Measurements from ENCODE around the gene BCL2A1.
"Not testable (repeated sequence)": the region's sequence is repeated elsewhere in the genome, so short reads cannot be mapped to it uniquely, and the experiment has no call there.

The BCL2A1 gene

GRCh38 chr15:79988448-79989117, 17.6 kb upstream of the BCL2A1 start:
- DNase-seq, result no peak

GRCh38 chr15:79987969-79988368, 17.0 kb upstream of the BCL2A1 start:
- DNase-seq, result no peak

GRCh38 chr15:79987569-79987955, 16.6 kb upstream of the BCL2A1 start:
- no peak for DNase-seq

GRCh38 chr15:79981831-79982455, 10.9 kb upstream of the BCL2A1 start:
- DNase-seq, result peak; percentile 11

- DNase-seq, result peak; percentile 76
These were observed 7.9 kb upstream of the BCL2A1 start for GRCh38 chr15:79978655-79979514.

- DNase-seq, result no peak
These were observed 7.3 kb upstream of the BCL2A1 start for GRCh38 chr15:79978260-79978654.

- peak; percentile 85 for DNase-seq
These were observed 6.5 kb upstream of the BCL2A1 start for GRCh38 chr15:79977431-79978054.

- no peak for DNase-seq
These were observed 2.6 kb upstream of the BCL2A1 start for GRCh38 chr15:79973456-79974195.

GRCh38 chr15:79972863-79973262, 1.9 kb upstream of the BCL2A1 start:
- no peak for DNase-seq

- no peak for DNase-seq
These were observed 815 bp downstream of the BCL2A1 start for GRCh38 chr15:79970181-79970580.

GRCh38 chr15:79969146-79969545, 1.9 kb downstream of the BCL2A1 start:
- no peak for DNase-seq

GRCh38 chr15:79967298-79968182, 3.5 kb downstream of the BCL2A1 start:
- DNase-seq, result no peak

- no peak for DNase-seq
These were observed 4.2 kb downstream of the BCL2A1 start for GRCh38 chr15:79966634-79967297.

GRCh38 chr15:79965846-79966630, 5.0 kb downstream of the BCL2A1 start:
- no peak for DNase-seq

- no peak for DNase-seq
These were observed 6.7 kb downstream of the BCL2A1 start for GRCh38 chr15:79964232-79964805.

GRCh38 chr15:79962921-79963320, 8.1 kb downstream of the BCL2A1 start:
- DNase-seq, result not testable (repeated sequence)

- DNase-seq, result no peak
These were observed 8.8 kb downstream of the BCL2A1 start for GRCh38 chr15:79962178-79962577.

GRCh38 chr15:79960502-79961212, 10.3 kb downstream of the BCL2A1 start:
- DNase-seq, result no peak

- no peak for DNase-seq
These were observed 13.3 kb downstream of the BCL2A1 start for GRCh38 chr15:79957741-79958140.

All from SIG-M5 (cell line).